Measurements from ENCODE around the gene SLC45A1.

SLC45A1 gene

GRCh38 chr1:8344893-8345507 lies 27.1 kb downstream of the SLC45A1 start:
- in situ Hi-C loops (cut with HindIII; ENCODE audit: low sequenced_read_pairs) = no loop called here
- DNase-seq (ENCODE audit: low read depth, low spot score) = no peak
- TF ChIP-seq CTCF (IDR thresholded peaks at IDR 0.05; ENCODE audit: low read depth, low read length) = no peak
- H3K4me3 ChIP-seq (ENCODE audit: low read depth, low read length) = no peak overlapping the region

- TF ChIP-seq CTCF (IDR thresholded peaks at IDR 0.05; ENCODE audit: low read depth, low read length) = no peak
- in situ Hi-C loops (cut with HindIII; ENCODE audit: low sequenced_read_pairs) = no loop called here
- no peak for DNase-seq (ENCODE audit: low read depth, low spot score)
- H3K4me3 ChIP-seq (ENCODE audit: low read depth, low read length) = no peak overlapping the region
Observed at GRCh38 chr1:8345621-8346415, 27.9 kb downstream of the SLC45A1 start.

- no peak for TF ChIP-seq CTCF (IDR thresholded peaks at IDR 0.05; ENCODE audit: low read depth, low read length)
- in situ Hi-C loops (cut with HindIII; ENCODE audit: low sequenced_read_pairs) = no loop called here
- no peak overlapping the region for H3K4me3 ChIP-seq (ENCODE audit: low read depth, low read length)
- no peak for DNase-seq (ENCODE audit: low read depth, low spot score)
Observed at GRCh38 chr1:8347635-8348034, 29.7 kb downstream of the SLC45A1 start.

- no peak overlapping the region for H3K4me3 ChIP-seq (ENCODE audit: low read depth, low read length)
- DNase-seq (ENCODE audit: low read depth, low spot score) = no peak
- in situ Hi-C loops (cut with HindIII; ENCODE audit: low sequenced_read_pairs) = no loop called here
- TF ChIP-seq CTCF (IDR thresholded peaks at IDR 0.05; ENCODE audit: low read depth, low read length) = no peak
Observed at GRCh38 chr1:8348047-8348776, 30.3 kb downstream of the SLC45A1 start.

- peak; percentile 58 for DNase-seq (ENCODE audit: low read depth, low spot score)
- no peak overlapping the region for H3K4me3 ChIP-seq (ENCODE audit: low read depth, low read length)
- TF ChIP-seq CTCF (IDR thresholded peaks at IDR 0.05; ENCODE audit: low read depth, low read length) = peak; percentile 83
- in situ Hi-C loops (cut with HindIII; ENCODE audit: low sequenced_read_pairs) = no loop called here
Observed at GRCh38 chr1:8348777-8349472, 31.0 kb downstream of the SLC45A1 start.

- no peak for DNase-seq (ENCODE audit: low read depth, low spot score)
- in situ Hi-C loops (cut with HindIII; ENCODE audit: low sequenced_read_pairs) = no loop called here
- TF ChIP-seq CTCF (IDR thresholded peaks at IDR 0.05; ENCODE audit: low read depth, low read length) = no peak
- H3K4me3 ChIP-seq (ENCODE audit: low read depth, low read length) = no peak overlapping the region
Observed at GRCh38 chr1:8349473-8349865, 31.6 kb downstream of the SLC45A1 start.
